WTC11 (cell line): ENCODE measurements around the gene LCE3E. TPM values are rescaled to one million over a fixed set of nuclear protein-coding genes. Genes with fewer than 3 reads are reported as not detected.
A peak's percentile ranks its signal among the peaks of the same experiment; 100 is the strongest.

Experiments used
- ATAC-seq: fragments of 200-7000 bp; cut with Tn5 transposase; 2 replicates; pipeline ENCODE4 v1.10.0; 2021; ENCODE audit warnings: mild to moderate bottlenecking, moderate library complexity
- CTCF ChIA-PET: fragments of 300-600 bp; sonication (Branson Sonifier 250); formaldehyde crosslinking; loops from one replicate; lab custom pipeline; 2021; ENCODE audit warnings: antibody characterized with exemption; lab: Charles Lee
- POLR2A ChIA-PET: fragments of 350-600 bp; sonication (Branson Sonifier 250); formaldehyde crosslinking; loops from one replicate; lab custom pipeline; 2021; ENCODE audit warnings: antibody characterized with exemption; lab: Charles Lee
- DNase-seq: peaks from one replicate; pipeline ENCODE4 v3.0.0; 2021; ENCODE audit warnings: low spot score
- H3K27ac Mint-ChIP-seq: 2 replicates; pipeline ENCODE4 v1.8.0; 2021; ENCODE audit warnings: mixed read lengths
- H3K27me3 Mint-ChIP-seq: 2 replicates; pipeline ENCODE4 v1.8.0; 2021; ENCODE audit warnings: low read depth, mild to moderate bottlenecking, moderate library complexity, mixed read lengths
- H3K36me3 Mint-ChIP-seq: 2 replicates; pipeline ENCODE4 v1.8.0; 2021; ENCODE audit warnings: mixed read lengths
- H3K4me1 Mint-ChIP-seq: 2 replicates; pipeline ENCODE4 v1.8.0; 2022; ENCODE audit warnings: mixed read lengths
- H3K4me3 Mint-ChIP-seq: 2 replicates; pipeline ENCODE4 v1.8.0; 2021; ENCODE audit warnings: mild to moderate bottlenecking, moderate library complexity, mixed read lengths
- H3K9me3 Mint-ChIP-seq: 2 replicates; pipeline ENCODE4 v1.8.0; 2021; ENCODE audit warnings: mixed read lengths
- ATF3 ChIP-seq: sonication (generic); formaldehyde crosslinking; conservative IDR thresholded peaks from 2 replicates; pipeline ENCODE4 v1.8.1; 2022; ENCODE audit warnings: mild to moderate bottlenecking, missing genetic modification reagents
- CBFB ChIP-seq: sonication (generic); formaldehyde crosslinking; IDR thresholded peaks from 2 replicates; pipeline ENCODE4 v1.8.1; 2022; ENCODE audit warnings: mild to moderate bottlenecking, low read depth, missing genetic modification reagents
- CTCF ChIP-seq: fragments of 200-600 bp; IDR thresholded peaks from 2 replicates; pipeline ENCODE4 v1.8.0; 2022; ENCODE audit warnings: antibody characterized with exemption
- GTF2I ChIP-seq: fragments of 250-450 bp; sonication (Bioruptor Pico); conservative IDR thresholded peaks from 2 replicates; pipeline ENCODE4 v1.4.0; 2021; ENCODE audit warnings: mild to moderate bottlenecking
- JAZF1 ChIP-seq: fragments of 250-450 bp; sonication (Bioruptor Pico); IDR thresholded peaks from 2 replicates; pipeline ENCODE4 v1.9.0; 2021; ENCODE audit warnings: moderate library complexity, mild to moderate bottlenecking, inconsistent platforms
- NFYB ChIP-seq: sonication (generic); formaldehyde crosslinking; conservative IDR thresholded peaks from 2 replicates; pipeline ENCODE4 v1.8.0; 2022; ENCODE audit warnings: low read depth, missing genetic modification reagents
- NR3C1 ChIP-seq: sonication (generic); formaldehyde crosslinking; conservative IDR thresholded peaks from 2 replicates; pipeline ENCODE4 v1.8.1; 2023; ENCODE audit warnings: low read depth, mild to moderate bottlenecking, missing genetic modification reagents
- OVOL2 ChIP-seq: fragments of 250-450 bp; sonication (Bioruptor Pico); IDR thresholded peaks from 2 replicates; pipeline ENCODE4 v1.9.0; 2021; ENCODE audit warnings: mild to moderate bottlenecking, borderline replicate concordance
- PREB ChIP-seq: sonication (generic); formaldehyde crosslinking; IDR thresholded peaks from 2 replicates; pipeline ENCODE4 v1.8.1; 2022; ENCODE audit warnings: mild to moderate bottlenecking, missing genetic modification reagents, moderate library complexity, borderline replicate concordance
- RELA ChIP-seq: sonication (generic); formaldehyde crosslinking; IDR thresholded peaks from 2 replicates; pipeline ENCODE4 v1.8.1; 2022; ENCODE audit warnings: missing genetic modification reagents, mild to moderate bottlenecking, borderline replicate concordance
- SMAD4 ChIP-seq: sonication (generic); formaldehyde crosslinking; IDR thresholded peaks from 2 replicates; pipeline ENCODE4 v1.8.0; 2022; ENCODE audit warnings: mild to moderate bottlenecking, missing genetic modification reagents
- ZNF121 ChIP-seq: sonication (generic); formaldehyde crosslinking; IDR thresholded peaks from 2 replicates; pipeline ENCODE4 v1.8.0; 2023; ENCODE audit warnings: missing genetic modification reagents
- ZNF232 ChIP-seq: sonication (generic); formaldehyde crosslinking; IDR thresholded peaks from 2 replicates; pipeline ENCODE4 v1.8.0; 2022; ENCODE audit warnings: mild to moderate bottlenecking, missing genetic modification reagents
- ZNF317 ChIP-seq: sonication (generic); formaldehyde crosslinking; IDR thresholded peaks from 2 replicates; pipeline ENCODE4 v1.8.1; 2023; ENCODE audit warnings: low read depth, mild to moderate bottlenecking, moderate library complexity, missing genetic modification reagents, borderline replicate concordance
- total RNA-seq: library from RNA; stranded (reverse); gene quantifications from 3 replicates; pipeline ENCODE4 v1.2.3, GENCODE V29; 2021
- TF ChIP-seq, protein P1 (sequence below): sonication (generic); formaldehyde crosslinking; IDR thresholded peaks from 2 replicates; pipeline ENCODE4 v1.8.1; 2023; ENCODE audit warnings: mild to moderate bottlenecking, missing genetic modification reagents, moderate library complexity
- TF ChIP-seq, protein P2 (sequence below): fragments of 250-450 bp; sonication (Bioruptor Pico); IDR thresholded peaks from 2 replicates; pipeline ENCODE4 v1.9.0; 2021; ENCODE audit warnings: mild to moderate bottlenecking, borderline replicate concordance
- TF ChIP-seq, protein P3 (sequence below): sonication (generic); formaldehyde crosslinking; conservative IDR thresholded peaks from 2 replicates; pipeline ENCODE4 v1.8.1; 2023; ENCODE audit warnings: mild to moderate bottlenecking, low read depth, missing genetic modification reagents, moderate library complexity

Gene LCE3E
- total RNA-seq, 1 experiment from 2014 or later = not detected

- TF ChIP-seq PREB (CRISPR knock-in tag) (no peak), OVOL2 (CRISPR knock-in tag) (no peak), ATF3 (CRISPR knock-in tag) (no peak), ZNF317 (CRISPR knock-in tag) (no peak), CTCF (no peak)
- TF ChIP-seq, protein P1, sequence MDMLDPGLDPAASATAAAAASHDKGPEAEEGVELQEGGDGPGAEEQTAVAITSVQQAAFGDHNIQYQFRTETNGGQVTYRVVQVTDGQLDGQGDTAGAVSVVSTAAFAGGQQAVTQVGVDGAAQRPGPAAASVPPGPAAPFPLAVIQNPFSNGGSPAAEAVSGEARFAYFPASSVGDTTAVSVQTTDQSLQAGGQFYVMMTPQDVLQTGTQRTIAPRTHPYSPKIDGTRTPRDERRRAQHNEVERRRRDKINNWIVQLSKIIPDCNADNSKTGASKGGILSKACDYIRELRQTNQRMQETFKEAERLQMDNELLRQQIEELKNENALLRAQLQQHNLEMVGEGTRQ = no peak
Observed at GRCh38 chr1:152537496-152537895, 29.1 kb downstream of the LCE3E start (continued).

DNA sequence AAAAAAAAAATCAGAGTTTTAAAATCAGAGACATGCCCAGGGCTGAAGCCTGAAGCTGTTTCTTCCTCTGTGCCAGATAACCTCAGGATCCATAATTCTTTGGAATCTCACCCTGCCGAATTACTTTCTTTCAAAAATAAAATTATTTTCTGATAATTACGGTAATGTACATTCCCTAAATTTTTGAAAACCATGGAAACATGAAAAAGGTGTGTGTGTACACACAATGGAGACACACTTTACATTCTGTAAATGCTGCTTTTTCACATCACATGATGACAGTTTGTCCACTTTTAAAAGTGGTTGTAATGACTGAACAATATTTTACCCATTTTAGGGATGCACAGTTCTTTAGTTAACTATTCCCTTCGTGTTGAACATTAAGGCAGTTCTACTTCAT lies 30.8 kb downstream of the LCE3E start:
- Mint-ChIP-seq H3K36me3 (peaks cover 80% of the 10 kb centered on the region), H3K9me3 (peaks cover 85% of the 10 kb centered on the region), H3K27ac (no peak overlapping the region), H3K27me3 (peaks cover 4% of the 10 kb centered on the region; the same call in 1 of the 2 replicates), H3K4me1 (no peaks in the 10 kb centered on the region), H3K4me3 (no peak overlapping the region)
- no peak for ATAC-seq
- CTCF ChIA-PET = no interaction called here
- TF ChIP-seq OVOL2 (CRISPR knock-in tag) = no peak
- TF ChIP-seq CBFB (CRISPR knock-in tag) = no peak
- no peak for TF ChIP-seq NFYB (CRISPR knock-in tag)
- TF ChIP-seq, protein P2, sequence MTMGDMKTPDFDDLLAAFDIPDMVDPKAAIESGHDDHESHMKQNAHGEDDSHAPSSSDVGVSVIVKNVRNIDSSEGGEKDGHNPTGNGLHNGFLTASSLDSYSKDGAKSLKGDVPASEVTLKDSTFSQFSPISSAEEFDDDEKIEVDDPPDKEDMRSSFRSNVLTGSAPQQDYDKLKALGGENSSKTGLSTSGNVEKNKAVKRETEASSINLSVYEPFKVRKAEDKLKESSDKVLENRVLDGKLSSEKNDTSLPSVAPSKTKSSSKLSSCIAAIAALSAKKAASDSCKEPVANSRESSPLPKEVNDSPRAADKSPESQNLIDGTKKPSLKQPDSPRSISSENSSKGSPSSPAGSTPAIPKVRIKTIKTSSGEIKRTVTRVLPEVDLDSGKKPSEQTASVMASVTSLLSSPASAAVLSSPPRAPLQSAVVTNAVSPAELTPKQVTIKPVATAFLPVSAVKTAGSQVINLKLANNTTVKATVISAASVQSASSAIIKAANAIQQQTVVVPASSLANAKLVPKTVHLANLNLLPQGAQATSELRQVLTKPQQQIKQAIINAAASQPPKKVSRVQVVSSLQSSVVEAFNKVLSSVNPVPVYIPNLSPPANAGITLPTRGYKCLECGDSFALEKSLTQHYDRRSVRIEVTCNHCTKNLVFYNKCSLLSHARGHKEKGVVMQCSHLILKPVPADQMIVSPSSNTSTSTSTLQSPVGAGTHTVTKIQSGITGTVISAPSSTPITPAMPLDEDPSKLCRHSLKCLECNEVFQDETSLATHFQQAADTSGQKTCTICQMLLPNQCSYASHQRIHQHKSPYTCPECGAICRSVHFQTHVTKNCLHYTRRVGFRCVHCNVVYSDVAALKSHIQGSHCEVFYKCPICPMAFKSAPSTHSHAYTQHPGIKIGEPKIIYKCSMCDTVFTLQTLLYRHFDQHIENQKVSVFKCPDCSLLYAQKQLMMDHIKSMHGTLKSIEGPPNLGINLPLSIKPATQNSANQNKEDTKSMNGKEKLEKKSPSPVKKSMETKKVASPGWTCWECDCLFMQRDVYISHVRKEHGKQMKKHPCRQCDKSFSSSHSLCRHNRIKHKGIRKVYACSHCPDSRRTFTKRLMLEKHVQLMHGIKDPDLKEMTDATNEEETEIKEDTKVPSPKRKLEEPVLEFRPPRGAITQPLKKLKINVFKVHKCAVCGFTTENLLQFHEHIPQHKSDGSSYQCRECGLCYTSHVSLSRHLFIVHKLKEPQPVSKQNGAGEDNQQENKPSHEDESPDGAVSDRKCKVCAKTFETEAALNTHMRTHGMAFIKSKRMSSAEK (CRISPR knock-in tag) = no peak
- TF ChIP-seq ZNF121 = no peak
- TF ChIP-seq RELA (CRISPR knock-in tag) = no peak
- TF ChIP-seq ZNF232 (CRISPR knock-in tag) = no peak
- no peak for TF ChIP-seq GTF2I
- DNase-seq = no peak
- POLR2A ChIA-PET = no interaction called here

GRCh38 chr1:152533327-152533938 lies 33.1 kb downstream of the LCE3E start:
- Mint-ChIP-seq H3K4me3 (no peak overlapping the region), H3K27ac (no peak overlapping the region), H3K36me3 (peaks cover 80% of the 10 kb centered on the region), H3K27me3 (peaks cover 13% of the 10 kb centered on the region), H3K4me1 (no peaks in the 10 kb centered on the region)
- ChIA-PET POLR2A (no interaction called here), CTCF (no interaction called here)
- DNase-seq (peak; percentile 22), ATAC-seq (no peak)
- TF ChIP-seq OVOL2 (CRISPR knock-in tag) = no peak
- TF ChIP-seq, protein P3, sequence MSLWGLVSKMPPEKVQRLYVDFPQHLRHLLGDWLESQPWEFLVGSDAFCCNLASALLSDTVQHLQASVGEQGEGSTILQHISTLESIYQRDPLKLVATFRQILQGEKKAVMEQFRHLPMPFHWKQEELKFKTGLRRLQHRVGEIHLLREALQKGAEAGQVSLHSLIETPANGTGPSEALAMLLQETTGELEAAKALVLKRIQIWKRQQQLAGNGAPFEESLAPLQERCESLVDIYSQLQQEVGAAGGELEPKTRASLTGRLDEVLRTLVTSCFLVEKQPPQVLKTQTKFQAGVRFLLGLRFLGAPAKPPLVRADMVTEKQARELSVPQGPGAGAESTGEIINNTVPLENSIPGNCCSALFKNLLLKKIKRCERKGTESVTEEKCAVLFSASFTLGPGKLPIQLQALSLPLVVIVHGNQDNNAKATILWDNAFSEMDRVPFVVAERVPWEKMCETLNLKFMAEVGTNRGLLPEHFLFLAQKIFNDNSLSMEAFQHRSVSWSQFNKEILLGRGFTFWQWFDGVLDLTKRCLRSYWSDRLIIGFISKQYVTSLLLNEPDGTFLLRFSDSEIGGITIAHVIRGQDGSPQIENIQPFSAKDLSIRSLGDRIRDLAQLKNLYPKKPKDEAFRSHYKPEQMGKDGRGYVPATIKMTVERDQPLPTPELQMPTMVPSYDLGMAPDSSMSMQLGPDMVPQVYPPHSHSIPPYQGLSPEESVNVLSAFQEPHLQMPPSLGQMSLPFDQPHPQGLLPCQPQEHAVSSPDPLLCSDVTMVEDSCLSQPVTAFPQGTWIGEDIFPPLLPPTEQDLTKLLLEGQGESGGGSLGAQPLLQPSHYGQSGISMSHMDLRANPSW (CRISPR knock-in tag) = no peak
- no peak for TF ChIP-seq SMAD4 (CRISPR knock-in tag)
- no peak for TF ChIP-seq JAZF1 (CRISPR knock-in tag)
- TF ChIP-seq NR3C1 (CRISPR knock-in tag) = no peak
- TF ChIP-seq, all 79 proteins: peak for 0
- H3K9me3 Mint-ChIP-seq = peaks cover 85% of the 10 kb centered on the region
